Stimulated activated CD4-positive, alpha-beta T cell treated with anti-CD3 and anti-CD28 coated beads, Interleukin-1b, Interleukin-23, amount 100 ng/mL, for 24 hours (primary cell): ENCODE data around the gene CAPRIN1.
"Not testable (repeated sequence)": the region's sequence is repeated elsewhere in the genome, so short reads cannot be mapped to it uniquely, and the experiment has no call there.

ENCODE experiments used
- DNase-seq, 4 experiments: peaks; one replicate each; pipeline ENCODE4 v3.0.0-alpha.2; 2020; ENCODE audit warnings: low read depth in 4 of 4, low spot score in 1 of 4

Gene CAPRIN1

GRCh38 chr11:34084637-34085036, 33.1 kb downstream of the CAPRIN1 start:
- no peak for DNase-seq

GRCh38 chr11:34086554-34087283, 35.2 kb downstream of the CAPRIN1 start:
- DNase-seq, result no peak

GRCh38 chr11:34091825-34092224, 40.3 kb downstream of the CAPRIN1 start:
- no peak for DNase-seq

GRCh38 chr11:34094900-34095299, 43.4 kb downstream of the CAPRIN1 start:
- not testable (repeated sequence) for DNase-seq

GRCh38 chr11:34098813-34099212, 47.3 kb downstream of the CAPRIN1 start:
- DNase-seq, result no peak

GRCh38 chr11:34104680-34105078, 53.1 kb downstream of the CAPRIN1 start:
- DNase-seq, result no peak

GRCh38 chr11:34105079-34105956, 53.8 kb downstream of the CAPRIN1 start, which contains the start of gene NAT10:
TSS of gene NAT10 (plus strand) at chr11:34105629. CDS start at chr11:34108226, 2,597 bp downstream.
- DNase-seq, result peak; percentile 93 to 97 (median 96)

- no peak for DNase-seq
These were observed 54.5 kb downstream of the CAPRIN1 start for GRCh38 chr11:34105957-34106504.

GRCh38 chr11:34111722-34112270, 60.3 kb downstream of the CAPRIN1 start:
- DNase-seq, result no peak

GRCh38 chr11:34114014-34114413, 62.5 kb downstream of the CAPRIN1 start:
- no peak for DNase-seq

GRCh38 chr11:34114471-34114870, 62.9 kb downstream of the CAPRIN1 start:
- no peak for DNase-seq

- no peak for DNase-seq
These were observed 69.1 kb downstream of the CAPRIN1 start for GRCh38 chr11:34120651-34121050.

- DNase-seq, result no peak
These were observed 73.5 kb downstream of the CAPRIN1 start for GRCh38 chr11:34124885-34125668.

GRCh38 chr11:34126959-34127848, 75.7 kb downstream of the CAPRIN1 start:
- no peak for DNase-seq

GRCh38 chr11:34128824-34129223, 77.3 kb downstream of the CAPRIN1 start:
- no peak for DNase-seq

- no peak for DNase-seq
These were observed 80.9 kb downstream of the CAPRIN1 start for GRCh38 chr11:34132261-34132965.

- DNase-seq, result no peak
These were observed 83.2 kb downstream of the CAPRIN1 start for GRCh38 chr11:34134765-34135164.

GRCh38 chr11:34135439-34135838, 83.9 kb downstream of the CAPRIN1 start:
- DNase-seq, result no peak

GRCh38 chr11:34136420-34136819, 84.9 kb downstream of the CAPRIN1 start:
- DNase-seq, result no peak
